Prostate gland (tissue), 2 donors: Measurements from ENCODE around the gene ZNF684.

Experiments
- POLR2A ChIP-seq: fragments of 450-650 bp; IDR thresholded peaks from one replicate; pipeline ENCODE4 v1.6.1; 2016; ENCODE audit warnings: antibody characterized with exemption, mild to moderate bottlenecking
- POLR2AphosphoS5 ChIP-seq: sonication (generic); formaldehyde crosslinking; IDR thresholded peaks from one replicate; pipeline ENCODE4 v1.6.1; 2017; ENCODE audit warnings: antibody characterized with exemption
- TF ChIP-seq, protein P1 (sequence below), 4 experiments: fragments of 200-600 bp in 2 of 4; fragments of 450-650 bp in 2 of 4; sonication (generic) in 2 of 4; IDR thresholded peaks; 1 replicate in 3 of 4; 2 replicates in 1 of 4; pipeline ENCODE4 v1.5.1; 2016 to 2019; ENCODE audit warnings: antibody characterized with exemption in 4 of 4, mild to moderate bottlenecking in 2 of 4, moderate library complexity in 2 of 4

DNA sequence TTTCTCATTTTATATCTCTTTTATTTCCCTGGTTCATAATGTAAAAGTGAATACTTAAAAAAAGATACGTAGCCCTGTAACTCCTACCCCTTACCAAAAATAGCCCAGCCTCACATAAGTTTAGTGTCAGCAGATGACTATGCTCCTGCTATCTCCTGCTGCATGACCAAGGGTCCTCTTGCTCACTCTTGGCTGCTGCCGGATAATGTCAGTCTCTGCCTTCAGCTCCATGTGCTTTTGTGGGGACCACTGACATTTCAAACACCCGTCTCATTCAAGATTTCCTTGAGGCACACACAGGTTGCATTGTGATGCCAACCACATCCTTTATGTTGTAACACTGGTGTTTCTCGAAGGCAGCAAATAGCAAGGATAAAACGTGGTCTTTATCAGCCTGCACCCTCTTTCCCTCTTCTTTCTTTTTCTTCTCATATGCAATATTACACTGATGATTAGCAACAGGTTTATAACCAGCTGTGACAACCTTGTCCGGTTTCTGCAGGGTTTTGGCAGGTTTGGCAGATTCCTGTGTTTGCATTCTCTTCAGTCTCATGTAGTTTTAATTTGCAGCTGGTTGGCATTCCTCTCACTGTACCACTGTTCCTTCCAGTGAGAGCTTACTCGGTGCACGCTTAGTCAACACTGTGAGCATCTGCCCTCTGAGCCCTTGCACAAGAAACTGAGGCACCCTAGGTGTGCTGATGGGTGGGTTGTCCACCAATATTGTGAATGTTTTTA lies 62.2 kb downstream of the ZNF684 start:
- TF ChIP-seq, protein P1, sequence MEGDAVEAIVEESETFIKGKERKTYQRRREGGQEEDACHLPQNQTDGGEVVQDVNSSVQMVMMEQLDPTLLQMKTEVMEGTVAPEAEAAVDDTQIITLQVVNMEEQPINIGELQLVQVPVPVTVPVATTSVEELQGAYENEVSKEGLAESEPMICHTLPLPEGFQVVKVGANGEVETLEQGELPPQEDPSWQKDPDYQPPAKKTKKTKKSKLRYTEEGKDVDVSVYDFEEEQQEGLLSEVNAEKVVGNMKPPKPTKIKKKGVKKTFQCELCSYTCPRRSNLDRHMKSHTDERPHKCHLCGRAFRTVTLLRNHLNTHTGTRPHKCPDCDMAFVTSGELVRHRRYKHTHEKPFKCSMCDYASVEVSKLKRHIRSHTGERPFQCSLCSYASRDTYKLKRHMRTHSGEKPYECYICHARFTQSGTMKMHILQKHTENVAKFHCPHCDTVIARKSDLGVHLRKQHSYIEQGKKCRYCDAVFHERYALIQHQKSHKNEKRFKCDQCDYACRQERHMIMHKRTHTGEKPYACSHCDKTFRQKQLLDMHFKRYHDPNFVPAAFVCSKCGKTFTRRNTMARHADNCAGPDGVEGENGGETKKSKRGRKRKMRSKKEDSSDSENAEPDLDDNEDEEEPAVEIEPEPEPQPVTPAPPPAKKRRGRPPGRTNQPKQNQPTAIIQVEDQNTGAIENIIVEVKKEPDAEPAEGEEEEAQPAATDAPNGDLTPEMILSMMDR (IDR thresholded peaks at IDR 0.05): no peak
- no peak for TF ChIP-seq POLR2A
- TF ChIP-seq POLR2AphosphoS5: no peak
